IPS-15b (cell line): ENCODE results near the gene CHD2.

Source experiments
- H3K27me3 ChIP-seq: one replicate; pipeline ENCODE4 v1.6.1; 2013; ENCODE audit warnings: low read length; ENCODE audit not compliant: control insufficient read depth, insufficient read depth
- H3K36me3 ChIP-seq: one replicate; pipeline ENCODE4 v1.6.1; 2013; ENCODE audit warnings: low read length; ENCODE audit not compliant: control insufficient read depth, insufficient read depth
- H3K4me1 ChIP-seq: one replicate; pipeline ENCODE4 v1.6.1; 2013; ENCODE audit warnings: mild to moderate bottlenecking, low read length; ENCODE audit not compliant: control insufficient read depth, insufficient read depth
- H3K4me3 ChIP-seq: one replicate; pipeline ENCODE4 v1.5.1; 2013; ENCODE audit warnings: low read depth, low read length
- H3K9ac ChIP-seq: one replicate; pipeline ENCODE4 v1.6.1; 2013; ENCODE audit warnings: low read depth, mild to moderate bottlenecking, low read length
- H3K9me3 ChIP-seq: one replicate; pipeline ENCODE4 v1.6.1; 2013; ENCODE audit warnings: mild to moderate bottlenecking, low read length; ENCODE audit not compliant: control insufficient read depth, insufficient read depth

CHD2 gene

DNA sequence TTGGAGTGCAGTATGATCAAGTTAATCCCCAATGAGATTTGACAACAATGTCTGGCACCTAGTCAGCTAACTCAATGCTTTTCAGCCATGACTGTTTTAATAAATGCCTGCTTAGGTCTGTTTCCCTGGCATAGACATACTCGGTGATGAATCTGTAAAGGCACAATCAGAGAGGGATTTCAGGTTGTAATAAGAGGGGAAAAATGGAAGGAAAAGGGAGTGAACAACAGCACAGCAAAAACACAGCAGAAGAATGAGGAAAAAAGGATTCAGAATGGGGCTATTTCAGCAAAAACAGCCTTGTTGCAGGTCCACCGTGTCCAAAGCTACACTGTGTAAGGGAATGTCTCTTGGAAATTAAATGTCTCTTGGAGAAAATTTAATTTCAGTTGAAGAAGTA, 19.3 kb upstream of the CHD2 start:
- Histone ChIP-seq H3K36me3 (no peaks in the 10 kb centered on the region), H3K9ac (no peak overlapping the region), H3K4me3 (no peak overlapping the region), H3K9me3 (no peaks in the 10 kb centered on the region), H3K4me1 (peaks cover 19% of the 10 kb centered on the region), H3K27me3 (no peaks in the 10 kb centered on the region)

DNA sequence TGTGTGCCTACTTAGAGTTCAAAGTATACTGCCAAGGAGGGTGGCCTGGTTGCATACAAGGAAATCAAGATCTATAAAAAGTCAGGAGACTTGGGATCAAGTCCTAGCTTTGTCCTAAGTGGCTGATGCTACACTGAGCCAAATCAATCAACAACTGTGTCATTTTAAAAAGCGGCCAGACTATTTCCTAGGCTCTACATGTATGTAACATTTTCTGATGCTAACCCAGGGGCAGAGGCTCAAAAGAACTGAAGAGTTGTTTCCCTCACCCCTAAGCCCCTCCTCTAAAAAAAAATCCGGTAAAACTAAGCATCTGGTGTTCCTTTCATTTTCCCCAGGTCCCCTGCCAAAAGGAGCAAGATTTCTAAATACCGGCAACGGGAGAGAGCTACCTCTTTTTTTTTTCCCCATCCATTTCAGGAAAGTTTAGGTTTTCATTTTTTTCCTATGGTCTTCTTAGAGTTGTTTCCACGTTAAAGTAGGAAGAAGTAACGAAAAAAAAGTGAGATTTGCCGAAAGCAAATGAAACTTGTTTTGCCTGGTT, 18.8 kb upstream of the CHD2 start:
- Histone ChIP-seq H3K27me3 (no peaks in the 10 kb centered on the region), H3K4me3 (peak overlapping the region; percentile 47), H3K9me3 (no peaks in the 10 kb centered on the region), H3K9ac (peak overlapping the region; percentile 66), H3K36me3 (no peaks in the 10 kb centered on the region), H3K4me1 (peaks cover 22% of the 10 kb centered on the region)

GRCh38 chr15:92881802-92882696, 18.1 kb upstream of the CHD2 start:
- Histone ChIP-seq H3K9me3 (no peaks in the 10 kb centered on the region), H3K4me1 (peaks cover 22% of the 10 kb centered on the region), H3K36me3 (peaks cover 6% of the 10 kb centered on the region), H3K4me3 (peak overlapping the region; percentile 47), H3K9ac (peak overlapping the region; percentile 66), H3K27me3 (no peaks in the 10 kb centered on the region)

DNA sequence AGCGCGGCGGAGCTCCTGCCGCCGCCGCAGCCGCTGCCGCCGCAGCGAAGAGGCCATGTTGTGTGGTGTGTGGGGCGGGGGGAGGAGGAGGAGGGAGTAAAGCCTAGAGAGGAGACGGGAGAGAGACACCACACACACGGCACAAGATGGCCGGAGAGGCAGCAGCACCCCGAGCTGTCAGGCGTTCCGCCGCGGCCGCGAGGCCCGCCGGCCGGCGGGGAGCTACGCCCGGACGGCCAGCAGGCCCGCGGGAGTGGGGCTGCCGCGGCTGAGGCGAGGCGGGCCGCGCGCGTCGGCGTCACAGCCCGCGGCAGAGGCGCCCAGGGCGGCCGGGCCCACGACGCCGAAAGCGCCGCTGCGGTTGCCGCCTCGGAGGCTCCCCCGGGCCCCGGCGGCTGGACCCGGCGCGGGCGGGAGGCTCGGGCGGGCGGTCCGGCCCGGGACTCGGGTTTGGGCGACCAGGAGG, 17.4 kb upstream of the CHD2 start:
- H3K36me3 ChIP-seq = peaks cover 8% of the 10 kb centered on the region
- H3K4me3 ChIP-seq = peak overlapping the region; percentile 60
- H3K4me1 ChIP-seq = peaks cover 22% of the 10 kb centered on the region
- no peaks in the 10 kb centered on the region for H3K9me3 ChIP-seq
- peak overlapping the region; percentile 42 for H3K9ac ChIP-seq
- no peaks in the 10 kb centered on the region for H3K27me3 ChIP-seq

DNA sequence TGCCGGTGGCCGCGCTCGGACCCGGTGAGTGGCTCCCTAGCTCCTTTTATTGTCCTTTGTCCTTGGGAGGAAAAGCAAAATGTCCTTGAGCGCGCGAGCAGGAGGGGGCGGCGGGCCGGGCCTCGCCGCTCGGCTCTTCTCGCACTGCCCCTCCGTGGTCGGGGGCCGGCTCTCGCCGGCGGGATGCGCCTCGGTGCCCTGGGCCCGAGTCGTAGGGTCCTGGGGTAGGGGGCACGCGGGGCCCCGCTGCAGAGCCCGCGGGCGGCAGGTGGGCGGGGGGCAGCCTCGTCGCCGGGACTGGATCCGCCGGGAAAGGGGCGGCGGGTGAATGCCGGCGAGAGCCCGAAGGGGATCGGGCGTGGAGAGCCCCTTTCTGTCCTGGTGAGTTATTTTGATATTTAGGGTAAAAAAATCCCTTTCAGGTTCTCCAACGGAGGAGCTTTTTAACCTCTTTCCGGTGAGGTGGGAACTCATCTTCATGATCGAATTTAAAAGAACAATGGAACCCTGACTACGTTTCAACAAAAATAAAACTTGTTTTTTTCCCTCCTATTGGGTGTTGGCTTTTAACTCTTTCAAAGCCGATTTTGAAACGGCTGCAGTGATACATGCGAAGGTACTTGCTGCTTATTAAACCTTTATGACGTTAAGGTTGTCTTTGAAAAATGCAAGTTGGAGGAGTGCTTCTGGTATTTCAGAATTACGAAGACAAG, 16.8 kb upstream of the CHD2 start:
- Histone ChIP-seq H3K4me3 (peak overlapping the region; percentile 60), H3K36me3 (peaks cover 8% of the 10 kb centered on the region), H3K9me3 (no peaks in the 10 kb centered on the region), H3K9ac (peak overlapping the region; percentile 42), H3K27me3 (no peaks in the 10 kb centered on the region), H3K4me1 (peaks cover 22% of the 10 kb centered on the region)

DNA sequence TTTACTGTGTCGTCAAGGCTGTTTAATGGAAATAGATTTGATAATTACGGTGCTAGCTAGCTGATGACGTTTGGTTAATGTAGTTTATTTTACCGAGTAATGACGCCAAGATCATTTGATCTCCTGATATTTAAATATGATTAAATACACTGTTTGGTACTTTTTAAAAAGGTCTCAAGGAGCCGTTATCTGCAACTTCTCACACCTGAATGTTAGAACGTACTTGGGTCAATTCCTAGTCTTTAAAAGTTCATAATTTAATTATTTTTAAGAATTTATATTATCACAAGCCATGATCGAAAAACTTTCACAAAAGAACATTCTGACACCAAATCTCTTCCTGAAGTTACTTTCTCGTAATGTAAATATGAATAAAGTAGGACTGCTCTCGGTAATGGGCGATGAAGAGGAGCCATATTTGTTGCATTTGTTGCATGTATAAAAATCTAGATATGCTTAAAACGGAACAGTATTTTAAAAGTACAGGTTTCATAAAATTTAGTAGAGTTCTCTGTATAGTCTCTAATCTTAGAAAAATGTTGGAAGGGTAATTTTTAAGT, 16.2 kb upstream of the CHD2 start:
- peaks cover 8% of the 10 kb centered on the region for H3K36me3 ChIP-seq
- H3K9me3 ChIP-seq = no peaks in the 10 kb centered on the region
- peak overlapping the region; percentile 42 for H3K9ac ChIP-seq
- peaks cover 19% of the 10 kb centered on the region for H3K4me1 ChIP-seq
- peak overlapping the region; percentile 60 for H3K4me3 ChIP-seq
- H3K27me3 ChIP-seq = no peaks in the 10 kb centered on the region

GRCh38 chr15:92884436-92885223, 15.5 kb upstream of the CHD2 start:
- H3K9ac ChIP-seq = peak overlapping the region; percentile 42
- H3K4me1 ChIP-seq = peaks cover 19% of the 10 kb centered on the region
- H3K4me3 ChIP-seq = peak overlapping the region; percentile 60
- H3K27me3 ChIP-seq = no peaks in the 10 kb centered on the region
- H3K36me3 ChIP-seq = peaks cover 11% of the 10 kb centered on the region
- H3K9me3 ChIP-seq = no peaks in the 10 kb centered on the region

DNA sequence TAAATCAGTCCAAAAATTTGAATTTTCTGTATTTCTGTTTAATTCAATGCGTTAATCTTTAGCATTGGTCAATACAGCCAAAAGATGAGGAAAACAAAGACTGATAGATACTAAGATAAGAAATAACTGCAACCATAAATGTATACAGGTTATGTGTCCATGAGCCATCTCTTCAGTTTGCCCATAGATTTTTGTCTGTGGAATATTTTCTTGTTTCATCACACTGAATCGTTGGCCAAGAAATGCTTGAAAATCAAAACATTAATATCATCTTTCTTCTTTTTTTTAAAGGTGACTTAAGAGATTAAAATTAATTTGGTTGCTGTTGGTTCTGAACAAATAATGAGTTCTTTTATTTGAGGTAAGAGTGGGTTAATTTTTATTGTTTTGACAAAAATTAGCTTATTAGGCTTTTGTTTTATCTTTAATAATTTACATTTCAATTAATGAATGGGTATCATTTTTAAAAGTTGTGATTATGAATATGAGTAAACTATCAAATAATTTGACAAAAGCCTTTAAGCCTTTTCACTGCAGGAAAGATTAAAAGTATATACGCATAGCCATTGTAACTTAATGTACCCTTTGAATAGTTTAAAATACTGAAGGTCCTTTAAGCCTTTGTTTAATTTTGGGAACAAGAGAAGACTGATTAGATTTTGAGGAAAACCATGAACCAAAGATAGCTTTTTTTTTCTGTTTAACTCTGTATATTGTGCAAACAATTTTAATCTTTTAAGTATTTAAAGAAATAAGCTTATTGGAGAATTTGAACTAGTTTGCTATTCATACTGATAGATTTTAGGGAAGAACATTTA, 14.7 kb upstream of the CHD2 start:
- Histone ChIP-seq H3K4me3 (peak overlapping the region; percentile 60), H3K27me3 (no peaks in the 10 kb centered on the region), H3K36me3 (peaks cover 11% of the 10 kb centered on the region), H3K9ac (no peak overlapping the region), H3K4me1 (peaks cover 11% of the 10 kb centered on the region), H3K9me3 (no peaks in the 10 kb centered on the region)

DNA sequence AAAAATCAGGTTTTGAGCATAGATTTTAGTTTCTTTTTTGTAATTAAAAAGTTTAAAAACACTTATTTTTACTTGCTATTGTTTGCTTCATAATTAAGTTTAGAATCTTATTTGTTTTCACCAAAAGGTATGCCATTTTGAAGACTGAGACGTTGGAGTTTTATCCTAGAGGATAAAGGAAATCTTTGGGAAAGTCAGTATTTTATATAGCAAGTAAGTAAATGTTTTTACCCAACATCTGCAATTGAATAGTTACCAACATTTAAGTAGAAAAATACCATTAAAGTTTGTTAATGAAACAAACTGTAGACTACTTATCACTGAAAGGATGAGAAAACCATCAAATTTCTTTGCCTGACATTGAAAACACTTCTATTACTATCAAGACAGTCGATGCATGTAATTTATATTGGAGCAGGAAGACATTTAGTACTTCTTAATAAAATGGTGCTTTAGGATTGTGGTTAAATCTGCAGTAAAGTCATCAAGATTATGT, 14.0 kb upstream of the CHD2 start:
- Histone ChIP-seq H3K4me3 (peak overlapping the region; percentile 60), H3K4me1 (peaks cover 9% of the 10 kb centered on the region), H3K9ac (no peak overlapping the region), H3K9me3 (no peaks in the 10 kb centered on the region), H3K27me3 (no peaks in the 10 kb centered on the region), H3K36me3 (peaks cover 11% of the 10 kb centered on the region)

GRCh38 chr15:92886815-92887214, 13.3 kb upstream of the CHD2 start:
- H3K9me3 ChIP-seq = no peaks in the 10 kb centered on the region
- H3K27me3 ChIP-seq = no peaks in the 10 kb centered on the region
- no peak overlapping the region for H3K9ac ChIP-seq
- H3K4me3 ChIP-seq = no peak overlapping the region
- peaks cover 5% of the 10 kb centered on the region for H3K4me1 ChIP-seq
- H3K36me3 ChIP-seq = peaks cover 11% of the 10 kb centered on the region
